ENCODE results near the gene NBPF1.
A peak's percentile ranks its signal among the peaks of the same experiment; 100 is the strongest.
"Not testable (repeated sequence)": the region's sequence is repeated elsewhere in the genome, so short reads cannot be mapped to it uniquely, and the experiment has no call there.

The NBPF1 gene

DNA sequence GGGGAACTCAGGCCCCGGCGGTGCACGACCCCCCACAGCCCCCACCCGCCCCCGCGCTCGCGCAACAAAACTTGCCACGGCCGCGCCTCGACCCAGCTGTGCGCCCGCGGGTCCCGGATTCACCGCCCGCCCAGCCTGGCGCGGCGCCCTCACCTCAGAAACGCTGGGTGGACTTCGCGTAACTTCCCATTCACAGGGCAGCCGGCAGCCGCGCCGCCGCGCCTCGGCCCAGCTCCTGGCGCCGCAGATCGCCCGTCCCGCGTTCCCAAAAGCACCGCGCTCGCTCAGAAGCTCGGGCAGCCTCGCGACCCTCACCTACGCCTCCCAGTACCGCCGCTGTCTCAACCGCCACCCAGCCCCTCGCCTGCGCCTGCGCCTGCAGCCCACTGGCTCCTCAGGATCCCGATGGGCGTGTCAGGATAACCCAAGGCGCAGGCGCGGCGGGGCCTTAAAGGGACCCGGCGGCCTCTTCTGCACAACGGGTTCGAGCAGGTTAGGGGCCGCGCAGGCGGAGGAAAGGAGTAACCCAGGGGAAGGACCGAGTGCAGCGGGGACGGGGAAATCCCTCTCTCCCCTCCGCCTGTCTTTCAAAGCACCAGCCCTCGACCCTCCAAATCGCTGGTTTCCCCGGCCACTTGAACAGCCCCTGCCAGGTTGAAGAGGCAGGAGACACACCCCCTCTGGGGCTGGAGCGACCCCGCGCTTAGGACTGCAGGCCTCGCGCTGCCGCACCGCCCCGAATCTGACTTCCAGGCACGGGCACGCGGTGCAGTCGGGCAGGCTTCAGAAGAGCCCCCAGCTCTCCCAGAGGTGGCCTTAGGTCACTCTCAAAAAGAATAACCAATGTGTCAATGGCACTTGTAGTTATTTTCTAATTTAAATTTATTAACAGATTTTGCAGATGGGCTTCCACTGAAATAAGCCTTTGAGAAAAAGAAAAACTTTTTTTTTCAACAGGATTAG is at the start of gene NBPF1:
Gene NBPF1, minus strand, starts transcription at position 380 of the 963 bp plus-strand sequence.
- peak; percentile 100 for DNase-seq

DNA sequence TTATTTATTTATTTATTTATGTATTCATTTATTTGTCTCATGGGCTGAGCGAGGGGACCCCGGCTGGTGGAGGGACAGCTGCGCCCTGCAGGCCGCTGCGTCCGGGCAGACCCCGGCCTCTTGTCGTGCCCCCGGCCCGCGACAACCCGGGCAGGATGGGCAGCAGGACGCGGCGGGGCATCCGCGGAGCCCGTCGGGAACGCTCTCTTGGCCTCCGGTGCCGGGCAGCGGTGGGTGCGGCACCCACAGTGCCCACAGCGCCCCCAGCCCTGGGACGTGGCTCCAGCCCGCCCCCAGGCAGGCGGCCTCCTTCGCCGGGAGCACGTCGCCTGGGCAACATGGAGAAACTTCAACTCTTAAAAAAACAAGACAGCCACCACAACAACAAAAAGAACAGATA is 44.9 kb upstream of the NBPF1 start:
- DNase-seq: not testable (repeated sequence)

DNA sequence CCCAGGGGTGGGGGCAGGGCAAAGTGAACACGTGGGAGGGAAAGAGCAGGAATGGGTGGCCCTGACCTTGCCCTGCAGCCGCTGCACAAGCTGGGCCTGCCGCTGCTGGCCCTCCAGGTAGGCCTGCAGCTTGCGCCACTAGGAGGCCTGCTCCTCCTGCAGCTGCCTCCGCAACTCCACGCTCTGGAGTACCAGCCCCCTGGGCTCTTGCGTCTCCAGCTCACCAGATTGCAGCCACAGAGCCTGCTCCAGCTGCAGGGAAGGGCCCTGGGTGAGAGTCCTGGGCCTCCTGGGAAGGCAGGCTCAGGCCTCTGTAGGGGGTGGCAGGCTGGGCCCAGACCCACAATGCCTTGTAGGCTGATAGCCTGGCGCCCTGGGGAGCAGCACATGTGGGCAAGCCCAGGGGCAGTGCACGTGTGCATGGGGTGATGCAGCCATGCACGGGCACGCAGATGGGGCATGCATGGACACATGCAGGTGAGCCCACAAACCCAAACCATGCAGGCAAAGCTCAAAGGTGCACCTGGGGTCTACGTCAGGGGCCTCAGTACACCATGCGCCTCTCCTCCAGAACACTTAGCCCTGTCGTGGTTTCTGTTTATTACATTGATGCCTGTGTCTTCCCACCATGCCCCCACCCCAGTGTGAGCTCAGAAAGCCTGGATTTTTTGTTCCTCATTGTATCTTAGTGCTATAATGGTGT is 43.8 kb upstream of the NBPF1 start:
- not testable (repeated sequence) for DNase-seq

DNA sequence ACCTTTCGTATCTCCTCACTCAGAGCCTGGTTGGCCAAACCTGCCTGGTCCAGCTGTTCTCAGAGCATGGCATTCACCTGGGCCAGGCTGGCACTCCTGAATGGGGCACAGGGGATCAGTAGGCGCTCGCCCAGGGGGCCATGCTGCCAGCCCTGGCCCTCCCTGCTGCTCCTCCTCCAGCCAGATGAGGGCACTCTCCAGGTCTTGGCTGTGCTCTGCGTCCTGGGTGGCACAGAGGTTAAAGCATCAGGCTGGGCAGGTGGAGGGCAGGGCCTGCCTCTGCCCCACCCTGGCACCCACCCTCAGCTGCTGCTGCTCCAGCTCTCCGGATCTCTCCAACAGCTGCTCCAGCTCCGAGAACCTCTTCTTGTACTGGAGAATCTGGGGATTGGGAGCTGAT is 43.2 kb upstream of the NBPF1 start:
- DNase-seq: not testable (repeated sequence)

DNA sequence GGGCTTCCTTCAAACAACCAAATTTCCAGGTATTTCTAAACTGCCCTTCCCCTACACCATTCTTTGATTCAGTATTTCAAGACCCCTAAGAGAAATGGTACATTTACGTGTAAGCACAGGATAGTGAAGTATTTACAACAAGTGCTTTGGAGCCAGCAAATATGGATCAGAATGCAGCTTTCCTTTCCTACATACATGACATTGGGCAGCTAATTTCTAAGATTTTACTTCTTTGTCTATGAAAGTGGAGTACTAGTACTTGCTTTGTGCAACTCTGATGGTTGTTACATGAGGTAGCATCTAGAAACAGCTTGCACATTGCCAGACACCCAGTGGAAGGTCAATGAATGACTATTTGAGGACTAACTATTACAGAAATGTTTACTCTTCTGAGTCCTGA is 38.2 kb upstream of the NBPF1 start:
- not testable (repeated sequence) for DNase-seq

DNA sequence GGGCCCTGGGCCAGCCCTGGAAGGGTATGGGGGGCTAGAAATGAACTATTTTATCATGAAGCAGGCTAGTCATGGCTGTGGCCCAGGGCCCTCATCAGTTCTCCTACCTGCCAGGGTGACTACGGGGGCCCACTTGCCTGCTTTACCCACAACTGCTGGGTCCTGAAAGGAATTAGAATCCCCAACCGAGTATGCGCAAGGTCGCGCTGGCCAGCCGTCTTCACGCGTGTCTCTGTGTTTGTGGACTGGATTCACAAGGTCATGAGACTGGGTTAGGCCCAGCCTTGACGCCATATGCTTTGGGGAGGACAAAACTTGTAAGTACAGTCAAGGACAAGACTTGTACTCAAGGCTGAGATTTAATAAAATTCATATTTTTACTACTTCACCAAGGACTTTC is 36.6 kb upstream of the NBPF1 start:
- DNase-seq: not testable (repeated sequence)

DNA sequence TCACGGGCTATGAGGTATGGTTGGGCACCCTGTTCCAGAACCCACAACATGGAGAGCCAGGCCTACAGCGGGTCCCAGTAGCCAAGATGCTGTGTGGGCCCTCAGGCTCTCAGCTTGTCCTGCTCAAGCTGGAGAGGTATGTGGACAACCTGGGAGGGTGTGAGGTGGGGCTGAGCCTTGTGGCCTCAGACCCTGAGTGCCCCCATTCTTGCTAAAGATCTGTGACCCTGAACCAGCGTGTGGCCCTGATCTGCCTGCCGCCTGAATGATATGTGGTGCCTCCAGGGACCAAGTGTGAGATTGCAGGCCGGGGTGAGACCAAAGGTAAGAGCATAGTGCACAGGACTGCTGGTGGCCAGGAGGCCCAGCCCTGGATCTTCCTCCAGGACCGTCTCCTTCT is 36.0 kb upstream of the NBPF1 start:
- DNase-seq: not testable (repeated sequence)

DNA sequence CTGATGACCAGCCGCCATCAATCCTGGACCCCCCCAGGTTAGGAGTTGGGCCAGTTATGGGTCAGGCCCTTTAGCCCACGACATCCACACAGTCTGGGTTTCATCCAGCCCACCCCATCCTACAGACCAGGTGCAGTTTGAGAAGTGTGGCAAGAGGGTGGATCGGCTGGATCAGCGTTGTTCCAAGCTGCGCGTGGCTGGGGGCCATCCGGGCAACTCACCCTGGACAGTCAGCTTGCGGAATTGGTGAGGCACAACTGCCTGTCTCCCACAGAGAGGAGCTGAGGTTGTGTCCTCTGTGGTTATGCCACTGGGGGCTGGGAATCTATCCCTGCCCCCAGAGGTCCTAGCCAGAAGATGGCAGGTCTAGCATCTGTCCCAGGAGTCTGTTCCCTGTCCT is 35.4 kb upstream of the NBPF1 start:
- DNase-seq: not testable (repeated sequence)

DNA sequence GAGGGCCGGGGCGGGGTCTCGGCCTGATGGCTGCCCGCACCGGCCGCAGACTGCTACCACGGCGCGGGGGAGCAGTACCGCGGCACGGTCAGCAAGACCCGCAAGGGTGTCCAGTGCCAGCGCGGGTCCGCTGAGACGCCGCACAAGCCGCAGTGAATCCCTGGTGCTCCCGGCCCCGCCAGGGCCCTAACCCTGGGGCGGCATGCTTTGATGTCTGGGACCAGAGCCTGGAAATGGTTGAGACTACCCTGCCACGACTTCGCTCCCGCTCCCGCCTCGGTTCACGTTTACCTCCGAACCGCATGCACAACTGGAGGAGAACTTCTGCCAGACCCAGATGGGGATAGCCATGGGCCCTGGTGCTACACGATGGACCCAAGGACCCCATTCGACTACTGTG is 34.9 kb upstream of the NBPF1 start:
- not testable (repeated sequence) for DNase-seq

DNA sequence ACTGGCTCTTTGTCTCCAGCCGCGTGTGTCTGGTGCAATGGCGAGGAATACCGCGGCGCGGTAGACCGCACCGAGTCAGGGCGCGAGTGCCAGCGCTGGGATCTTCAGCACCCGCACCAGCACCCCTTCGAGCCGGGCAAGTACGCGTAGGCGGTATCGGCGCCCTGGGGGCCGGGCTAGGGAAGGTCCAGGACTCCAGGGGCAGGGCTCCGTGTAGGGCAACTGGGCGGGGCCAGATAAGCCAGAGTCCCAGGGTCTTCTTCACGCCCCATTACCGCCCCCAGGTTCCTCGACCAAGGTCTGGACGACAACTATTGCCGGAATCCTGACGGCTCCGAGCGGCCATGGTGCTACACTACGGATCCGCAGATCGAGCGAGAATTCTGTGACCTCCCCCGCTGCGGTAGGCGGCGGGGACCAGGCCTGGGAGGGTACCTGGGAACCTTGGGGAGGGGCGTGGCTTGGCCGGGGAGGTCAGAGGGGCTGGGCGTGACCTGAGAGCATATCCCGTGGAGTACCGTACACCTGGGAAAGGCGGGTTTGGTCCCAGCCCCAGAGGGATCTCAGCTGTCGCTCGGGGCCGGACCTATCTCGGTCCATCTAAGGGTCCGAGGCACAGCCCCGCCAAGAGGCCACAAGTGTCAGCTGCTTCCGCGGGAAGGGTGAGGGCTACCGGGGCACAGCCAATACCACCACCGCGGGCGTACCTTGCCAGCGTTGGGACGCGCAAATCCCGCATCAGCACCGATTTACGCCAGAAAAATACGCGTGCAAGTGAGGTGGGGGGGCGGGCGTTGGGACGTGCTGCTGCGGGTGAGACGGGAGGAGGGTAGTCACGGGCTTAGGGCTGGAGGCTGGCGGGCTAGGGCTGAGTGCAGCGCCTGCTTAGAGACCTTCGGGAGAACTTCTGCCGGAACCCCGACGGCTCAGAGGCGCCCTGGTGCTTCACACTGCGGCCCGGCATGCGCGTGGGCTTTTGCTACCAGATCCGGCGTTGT is 34.1 kb upstream of the NBPF1 start:
- DNase-seq: not testable (repeated sequence)

DNA sequence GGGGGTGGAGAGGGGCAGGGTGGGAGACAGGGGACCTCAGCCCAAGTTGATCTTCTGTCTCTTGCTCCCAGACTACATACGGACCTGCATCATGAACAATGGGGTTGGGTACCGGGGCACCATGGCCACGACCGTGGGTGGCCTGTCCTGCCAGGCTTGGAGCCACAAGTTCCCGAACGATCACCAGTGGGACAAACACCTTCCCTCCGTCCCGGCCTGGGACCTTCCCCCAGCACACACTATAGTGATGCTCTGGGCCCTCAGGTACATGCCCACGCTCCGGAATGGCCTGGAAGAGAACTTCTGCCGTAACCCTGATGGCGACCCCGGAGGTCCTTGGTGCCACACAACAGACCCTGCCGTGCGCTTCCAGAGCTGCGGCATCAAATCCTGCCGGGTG is 33.4 kb upstream of the NBPF1 start:
- DNase-seq: not testable (repeated sequence)

DNA sequence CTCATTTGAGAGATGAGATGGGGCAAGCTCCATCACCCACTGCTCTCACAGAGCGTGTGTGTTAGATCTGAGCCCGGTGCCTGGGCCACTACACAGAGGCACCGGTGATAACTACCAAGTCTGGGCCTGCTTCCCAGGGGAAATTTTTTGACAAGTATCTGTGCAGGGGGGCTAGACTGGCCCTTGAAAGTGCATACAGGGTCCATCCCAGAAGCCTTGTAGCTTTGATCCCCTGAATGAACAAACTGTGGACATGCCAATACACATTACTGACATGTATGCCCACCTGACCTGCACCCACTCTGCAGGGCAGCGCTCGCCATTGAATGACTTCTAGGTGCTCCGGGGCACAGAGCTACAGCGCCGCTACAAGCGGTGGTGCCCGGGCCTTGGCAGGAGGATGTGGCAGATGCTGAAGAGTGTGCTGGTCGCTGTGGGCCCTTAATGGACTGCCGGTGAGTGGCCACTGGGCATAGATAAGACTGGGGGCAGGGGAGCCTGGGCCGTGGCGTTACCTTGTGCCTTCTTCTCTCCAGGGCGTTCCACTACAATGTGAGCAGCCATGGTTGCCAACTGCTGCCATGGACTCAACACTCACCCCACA is 32.8 kb upstream of the NBPF1 start:
- DNase-seq: not testable (repeated sequence)

DNA sequence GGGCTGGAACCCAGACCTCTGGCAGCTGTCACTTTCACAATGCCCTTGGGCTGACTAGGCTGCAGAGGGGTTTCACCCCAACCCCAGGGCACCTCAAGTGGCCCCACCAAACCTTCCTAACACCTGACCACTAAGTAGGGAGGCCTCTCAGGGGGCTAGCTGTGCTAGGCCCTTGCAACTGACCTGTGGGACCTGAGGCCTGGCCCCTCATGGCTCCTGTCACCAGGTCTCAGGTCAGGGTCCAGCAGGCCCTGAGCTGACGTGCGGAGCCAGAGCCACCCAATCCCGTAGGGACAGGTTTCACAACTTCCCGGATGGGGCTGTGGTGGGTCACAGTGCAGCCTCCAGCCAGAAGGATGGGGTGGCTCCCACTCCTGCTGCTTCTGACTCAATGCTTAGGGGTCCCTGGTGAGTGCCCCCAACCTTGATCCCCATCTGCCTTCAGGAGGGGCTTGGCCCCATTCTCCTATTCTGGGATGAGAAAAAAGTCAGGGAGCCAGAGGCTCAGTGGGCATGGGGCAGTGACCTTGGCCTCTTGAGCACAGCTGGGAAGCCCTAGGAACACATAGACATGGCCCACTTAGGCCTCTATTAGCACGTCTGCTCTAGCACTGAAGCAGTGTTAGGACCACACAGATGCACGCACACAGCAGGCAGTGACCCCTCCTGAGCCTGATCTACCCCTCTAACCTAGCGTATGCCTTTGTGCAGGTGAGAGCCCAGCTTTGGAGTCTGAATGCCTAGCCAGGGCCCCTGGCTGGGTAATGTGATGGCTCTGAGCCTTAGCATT is 32.1 kb upstream of the NBPF1 start:
- not testable (repeated sequence) for DNase-seq

DNA sequence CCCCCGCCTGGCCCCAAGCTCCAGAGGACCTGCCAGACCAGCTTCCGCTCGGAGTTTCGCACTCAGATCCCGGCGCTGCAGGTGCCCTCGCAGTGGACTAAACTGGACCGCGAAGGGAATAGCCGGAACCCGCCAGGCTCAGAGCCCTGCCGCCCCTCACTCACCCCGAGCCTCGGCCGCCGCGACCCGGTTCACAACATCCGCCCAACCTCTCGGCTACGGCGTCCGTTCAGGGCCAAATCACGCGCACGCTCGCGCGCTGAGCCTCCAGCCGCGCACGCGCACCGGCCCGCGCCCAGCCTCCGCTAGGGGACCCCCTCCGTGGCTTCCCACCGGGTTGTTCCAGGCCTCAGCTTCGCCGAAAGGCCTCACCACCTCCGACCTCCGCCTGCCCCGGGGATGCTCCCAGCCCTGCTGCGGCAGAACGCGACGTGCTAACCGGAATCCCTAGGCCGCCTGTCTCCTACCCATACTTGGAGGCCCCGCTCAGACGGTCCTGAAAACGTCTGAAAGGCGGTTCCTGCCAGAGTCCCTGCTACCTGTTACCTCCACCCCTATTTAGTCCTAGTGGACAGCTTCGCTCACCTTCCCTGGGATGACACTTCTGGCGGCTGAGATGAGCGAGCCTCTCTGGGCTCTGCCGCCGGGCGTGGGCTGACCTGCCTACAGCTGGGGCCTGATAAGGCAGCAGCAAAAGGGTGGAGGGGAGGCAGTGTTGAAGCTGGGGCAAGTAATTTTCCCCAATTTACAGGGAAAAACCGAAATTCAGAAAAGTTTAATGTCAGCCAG is 31.3 kb upstream of the NBPF1 start:
- peak; percentile 98 for DNase-seq

DNA sequence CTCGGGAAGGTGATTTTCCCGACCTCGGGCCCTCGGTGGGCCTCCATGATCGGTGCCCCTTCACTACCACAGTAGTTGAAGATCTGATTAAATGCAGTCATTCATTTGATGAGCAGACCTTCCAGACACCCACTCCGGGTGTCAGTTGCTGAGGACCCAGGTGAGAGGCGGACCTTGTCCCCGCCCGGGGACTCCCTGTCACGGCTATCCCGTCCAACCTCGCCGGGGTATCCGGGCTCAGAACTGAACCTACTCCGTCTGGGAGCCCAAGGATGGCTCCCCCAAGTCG is 30.8 kb upstream of the NBPF1 start:
- DNase-seq: no peak

DNA sequence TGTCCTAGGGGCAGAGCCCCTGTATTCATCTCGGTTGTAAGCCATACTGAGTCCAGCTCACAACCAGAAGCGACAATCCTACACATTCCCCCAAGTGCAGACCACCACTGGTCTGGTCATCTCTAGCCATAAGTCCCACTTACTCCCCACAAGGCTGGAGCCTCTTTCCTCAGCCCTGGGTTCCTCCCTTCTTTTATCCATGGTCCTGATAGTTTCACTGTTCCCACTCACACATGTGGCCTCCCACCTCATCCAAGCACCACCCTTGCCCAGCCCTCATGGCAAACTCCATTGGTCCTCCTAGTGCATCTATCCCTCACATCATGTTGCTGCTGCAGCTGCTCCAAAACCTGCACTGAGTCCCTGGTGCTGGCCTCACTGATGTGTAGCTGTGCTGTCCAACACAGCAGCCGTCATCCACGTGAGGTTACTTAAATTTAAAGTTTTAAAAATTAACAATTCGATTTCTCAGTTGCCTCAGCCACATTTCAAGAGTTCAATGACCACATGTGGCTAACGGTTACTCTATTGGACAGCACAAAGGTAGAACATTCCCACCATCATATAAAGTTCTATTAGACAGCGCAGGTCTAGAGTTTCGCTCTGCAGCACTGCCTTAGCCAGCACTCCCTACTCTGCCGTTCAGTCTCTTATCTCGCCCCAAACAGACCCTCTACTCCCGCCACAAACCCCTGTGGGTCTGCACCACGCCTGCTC is 30.3 kb upstream of the NBPF1 start:
- DNase-seq: not testable (repeated sequence)

DNA sequence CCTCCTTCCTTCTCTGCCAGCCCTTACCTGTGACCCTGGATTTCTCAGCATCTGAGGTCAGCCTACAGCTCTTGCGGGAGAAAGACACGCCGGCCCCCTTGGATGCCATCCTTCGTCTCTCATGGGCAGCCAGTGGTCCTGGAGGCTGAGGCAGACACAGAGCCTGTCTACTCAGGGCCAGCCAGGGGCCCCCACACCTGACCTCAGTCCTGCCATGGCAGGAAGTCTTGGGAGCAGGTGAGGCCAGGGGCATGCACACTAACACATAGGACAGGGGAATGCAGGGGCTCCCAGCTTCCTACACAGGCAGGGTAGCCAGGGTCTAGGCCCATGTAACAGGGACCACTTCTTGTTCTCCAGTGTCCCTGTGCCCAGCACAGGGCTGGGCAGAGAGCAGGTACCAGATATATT is 29.6 kb upstream of the NBPF1 start:
- not testable (repeated sequence) for DNase-seq

DNA sequence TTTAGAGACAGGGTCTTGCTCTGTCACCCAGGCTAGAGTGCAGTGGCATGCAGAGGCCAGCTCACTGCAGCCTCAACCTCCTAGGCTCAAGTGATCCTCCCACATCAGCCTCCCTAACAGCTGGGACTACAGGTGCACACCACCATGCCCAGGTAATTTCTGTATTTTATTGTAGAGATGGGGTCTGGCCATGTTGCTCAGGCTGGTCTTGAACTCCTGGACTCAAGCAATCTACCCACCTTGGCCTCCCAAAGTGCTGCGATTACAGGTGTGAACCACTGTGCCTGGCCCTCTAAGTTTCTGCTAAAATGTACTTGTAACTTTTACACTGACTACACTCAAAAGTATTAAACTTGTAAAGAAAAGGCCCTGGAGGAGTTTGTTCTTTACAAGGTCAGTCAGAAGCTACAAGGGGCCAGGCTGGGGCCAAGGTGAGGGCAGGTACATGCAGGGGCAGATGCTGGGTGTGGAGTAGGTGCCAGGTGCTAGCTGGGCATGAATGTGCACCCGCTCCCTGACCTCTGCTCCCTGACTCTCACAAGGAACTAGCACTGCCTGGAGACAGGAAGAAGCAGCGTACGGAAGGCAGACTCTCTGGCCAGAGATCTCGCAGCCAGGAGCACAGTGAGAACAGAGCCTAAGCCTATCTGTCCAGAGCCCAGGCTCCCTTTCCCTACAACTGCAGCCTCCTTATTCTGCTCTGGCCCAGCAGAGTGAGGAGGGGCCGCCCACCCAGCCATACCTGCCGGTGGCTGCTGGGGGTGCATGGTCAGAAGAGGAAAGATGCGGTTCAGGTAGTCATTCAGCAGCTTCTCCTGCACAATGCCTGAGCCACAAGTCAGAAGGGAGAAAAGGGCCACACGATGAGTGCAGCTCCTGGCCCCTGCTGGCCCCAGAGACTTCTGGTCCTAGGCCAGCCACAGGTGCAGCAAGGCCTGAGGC is 28.9 kb upstream of the NBPF1 start:
- not testable (repeated sequence) for DNase-seq
